HG02623 (cell line): ENCODE measurements around the gene ART1.
A peak's percentile ranks its signal among the peaks of the same experiment; 100 is the strongest.
"Not testable (repeated sequence)": the region's sequence is repeated elsewhere in the genome, so short reads cannot be mapped to it uniquely, and the experiment has no call there.

Experiments
- ATAC-seq: cut with Tn5 transposase; IDR thresholded peaks from one replicate; pipeline ENCODE4 v1.9.1; 2021; ENCODE audit warnings: moderate library complexity; ENCODE audit not compliant: unreplicated experiment

ART1 gene

GRCh38 chr11:3644817-3645235 is at the start of gene ART1:
TSS of gene ART1 (plus strand) at chr11:3645128. CDS start at chr11:3659214, 14,086 bp downstream.
- no peak for ATAC-seq

DNA sequence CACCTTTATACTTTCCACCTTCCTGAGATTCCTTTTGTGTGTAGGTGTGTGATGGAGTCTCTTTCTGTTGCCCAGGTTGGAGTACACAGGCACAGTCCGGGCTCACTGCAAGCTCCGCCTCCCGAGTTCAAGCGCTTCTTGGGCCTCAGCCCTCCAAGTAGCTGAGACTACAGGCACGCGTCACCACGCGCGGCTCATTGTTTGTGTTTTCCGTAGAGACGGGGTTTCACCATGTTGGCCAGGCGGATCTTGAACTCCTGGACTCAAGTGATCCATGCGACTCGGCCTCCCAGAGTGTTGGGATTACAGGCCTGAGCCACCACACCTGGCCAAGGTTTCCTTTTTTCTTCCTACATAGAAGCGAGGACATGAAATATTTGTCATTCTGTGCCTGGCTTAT is 47.2 kb upstream of the ART1 start:
- not testable (repeated sequence) for ATAC-seq

DNA sequence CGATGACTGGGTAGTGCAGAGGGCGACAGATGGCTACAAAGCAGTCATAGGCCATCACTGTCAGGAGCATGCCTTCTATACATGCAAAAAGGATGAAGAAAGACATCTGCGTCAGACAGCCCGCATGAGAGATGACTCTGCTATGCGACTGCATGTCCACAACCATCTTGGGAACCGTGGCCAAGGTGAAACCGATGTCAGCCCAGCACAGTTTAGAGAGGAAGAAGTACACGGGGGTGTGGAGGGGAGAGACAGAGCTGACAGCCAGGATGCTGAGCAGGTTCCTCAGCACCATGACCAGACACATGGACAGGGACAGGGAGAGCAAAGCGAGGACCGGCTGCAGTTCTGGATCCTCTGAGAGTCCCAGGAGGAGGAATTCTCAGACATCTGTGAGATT is 44.7 kb upstream of the ART1 start:
- ATAC-seq, result not testable (repeated sequence)

DNA sequence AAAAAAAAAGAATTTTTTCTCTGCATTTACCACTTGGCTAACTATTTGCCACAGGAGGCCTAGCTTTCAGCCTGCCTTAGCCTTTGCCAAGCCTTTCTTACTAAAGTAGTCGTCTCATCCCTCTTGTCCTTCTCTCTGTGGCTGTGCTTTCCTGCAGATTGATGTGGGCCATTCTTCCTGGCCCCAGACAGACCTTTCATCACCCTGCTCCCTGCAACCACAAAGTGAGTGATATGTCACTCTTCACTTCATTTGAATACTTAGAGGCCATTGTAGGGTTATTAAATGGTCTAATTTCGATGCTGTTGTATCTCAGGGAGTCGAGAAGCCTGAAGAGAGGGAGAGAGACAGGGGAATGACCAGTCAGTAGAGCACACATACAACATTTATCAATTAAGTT is 40.8 kb upstream of the ART1 start:
- ATAC-seq, result no peak

GRCh38 chr11:3605283-3605662 is 39.7 kb upstream of the ART1 start:
- ATAC-seq, result no peak

DNA sequence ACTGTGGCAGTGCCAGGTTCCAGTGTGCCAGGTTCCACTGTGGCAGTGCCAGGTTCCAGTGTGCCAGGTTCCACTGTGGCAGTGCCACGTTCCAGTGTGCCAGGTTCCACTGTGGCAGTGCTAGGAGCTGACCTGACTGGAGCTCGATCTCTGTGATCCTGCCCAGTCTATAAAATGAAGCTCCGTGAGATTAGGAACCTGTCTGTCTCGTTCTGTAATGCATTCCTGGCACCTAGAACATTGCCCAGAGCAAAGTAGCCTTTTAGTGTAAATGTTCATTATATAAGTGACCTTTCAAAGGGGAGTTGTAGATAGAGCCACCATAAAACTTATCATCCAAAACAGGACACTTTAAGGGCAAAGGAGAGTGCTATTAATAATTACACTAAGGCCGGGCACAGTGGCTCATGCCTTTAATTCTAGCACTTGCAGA is 39.1 kb upstream of the ART1 start:
- ATAC-seq, result no peak

DNA sequence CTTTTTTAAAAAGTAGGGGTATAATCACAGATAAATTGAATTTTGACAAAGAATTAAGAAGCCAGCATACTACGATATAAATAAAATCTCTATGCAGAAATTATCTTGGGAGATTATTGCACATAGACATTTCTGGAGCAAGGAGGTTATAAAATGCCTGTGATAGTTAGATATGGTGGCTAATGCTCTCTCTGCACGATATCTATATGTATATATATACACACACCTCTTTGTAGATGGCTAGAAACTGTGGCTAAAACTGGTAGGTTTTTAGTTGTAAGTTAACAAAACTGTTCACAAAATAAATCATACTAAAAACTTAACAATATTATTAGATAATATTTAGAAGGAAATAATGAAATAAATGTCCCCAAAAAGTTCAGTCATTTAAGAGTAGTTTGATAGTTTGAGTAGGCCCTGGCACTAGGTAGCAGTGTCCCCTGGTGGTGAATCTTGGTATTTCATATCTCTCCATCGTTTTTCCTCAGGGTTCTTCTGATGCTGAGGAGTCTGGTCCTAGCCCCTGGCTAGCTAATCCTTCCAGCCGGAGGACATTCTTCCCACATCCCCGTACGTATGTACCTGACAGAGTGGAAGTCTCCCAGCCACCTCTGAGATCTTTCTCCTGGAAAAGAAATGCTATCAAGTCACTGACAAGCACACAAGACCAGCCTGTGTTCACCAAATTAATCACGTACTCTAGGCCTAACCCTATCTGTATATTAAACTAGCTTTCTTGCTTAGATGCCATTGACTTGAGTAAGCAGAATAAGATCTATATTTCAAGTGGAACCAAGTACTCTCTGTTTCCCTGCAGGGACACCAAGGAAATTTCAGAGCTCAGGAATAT is 35.3 kb upstream of the ART1 start:
- ATAC-seq, result no peak

GRCh38 chr11:3610846-3611245 is 34.1 kb upstream of the ART1 start:
- no peak for ATAC-seq

GRCh38 chr11:3611976-3612678 is 32.8 kb upstream of the ART1 start:
- no peak for ATAC-seq

DNA sequence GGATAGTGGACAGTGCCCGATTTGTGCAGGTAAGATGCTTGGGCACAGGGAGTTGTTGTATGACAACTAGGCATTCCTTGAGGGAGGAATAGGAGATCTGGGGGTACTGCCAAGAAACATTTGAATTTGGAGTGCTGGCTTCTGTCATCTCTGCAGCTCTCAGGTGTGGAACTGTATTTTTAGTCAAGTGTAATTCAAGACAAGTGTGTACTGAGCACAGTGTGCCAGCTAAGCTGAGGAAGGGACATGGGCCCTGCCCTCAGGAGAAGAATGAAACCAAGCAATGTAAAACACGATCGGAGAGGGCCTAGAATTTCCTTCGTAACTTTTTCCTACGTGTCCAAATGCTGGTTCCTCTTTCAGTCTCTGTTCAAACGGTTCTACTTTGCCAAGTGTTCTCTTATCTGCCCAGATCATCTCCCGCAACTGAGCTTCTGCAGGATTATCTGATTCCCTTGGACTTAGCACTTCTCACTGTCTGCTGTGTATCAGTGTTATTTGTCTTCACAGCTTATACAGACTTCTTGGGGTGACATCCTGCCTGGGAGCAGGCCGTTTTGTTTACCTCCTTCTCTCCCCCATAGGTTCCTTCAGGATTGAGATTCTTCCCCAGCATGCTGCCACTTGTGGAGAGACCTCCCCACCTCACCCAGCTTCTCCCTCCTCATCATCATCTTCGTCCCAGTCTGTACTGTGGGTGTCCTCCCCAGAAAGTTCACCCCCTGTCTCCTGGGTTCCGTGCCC is 30.8 kb upstream of the ART1 start:
- ATAC-seq, result no peak

DNA sequence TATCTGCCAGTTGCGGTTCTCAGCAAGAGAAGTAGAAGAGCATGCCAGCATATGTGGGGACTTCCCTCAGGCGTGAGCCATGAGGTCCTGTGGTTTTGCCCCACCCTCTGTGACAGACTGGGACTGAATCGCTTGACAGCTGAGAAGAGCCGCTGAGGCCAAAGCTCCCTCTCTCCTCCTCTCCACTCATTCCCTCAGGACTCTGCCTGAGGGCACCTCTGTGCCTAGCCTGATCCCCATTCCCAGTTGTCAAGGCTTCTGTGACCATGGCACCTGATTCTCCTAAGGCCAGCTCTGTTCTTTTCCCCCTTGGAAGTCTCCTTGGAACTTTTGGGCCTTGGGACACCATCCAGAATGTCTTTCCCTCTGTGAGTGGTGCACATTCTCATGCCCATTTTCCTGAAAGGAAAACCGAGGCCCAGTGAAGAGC is 30.2 kb upstream of the ART1 start:
- ATAC-seq, result peak; percentile 60

DNA sequence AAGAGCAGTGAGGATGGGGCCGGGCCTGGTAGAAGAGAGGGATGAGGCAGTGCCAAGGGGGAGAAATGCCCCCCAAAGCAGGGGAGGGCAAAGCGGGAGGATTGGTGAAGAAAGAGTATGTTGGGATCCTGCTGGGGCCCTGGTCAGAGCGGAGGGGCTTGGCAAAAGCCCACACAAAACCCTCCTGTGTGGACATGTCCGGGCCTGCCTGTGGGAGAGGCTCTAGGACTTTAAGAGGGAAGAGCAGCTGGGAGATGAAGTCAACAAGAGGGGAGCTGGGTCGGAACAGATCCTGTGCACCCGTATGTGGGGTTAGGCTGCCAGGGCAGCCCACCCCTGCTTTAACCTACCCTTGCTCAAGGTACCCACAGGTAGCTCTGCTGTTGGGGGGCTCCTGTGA is 28.9 kb upstream of the ART1 start:
- no peak for ATAC-seq

- ATAC-seq, result no peak
Observed at GRCh38 chr11:3616721-3617460, 28.0 kb upstream of the ART1 start.

DNA sequence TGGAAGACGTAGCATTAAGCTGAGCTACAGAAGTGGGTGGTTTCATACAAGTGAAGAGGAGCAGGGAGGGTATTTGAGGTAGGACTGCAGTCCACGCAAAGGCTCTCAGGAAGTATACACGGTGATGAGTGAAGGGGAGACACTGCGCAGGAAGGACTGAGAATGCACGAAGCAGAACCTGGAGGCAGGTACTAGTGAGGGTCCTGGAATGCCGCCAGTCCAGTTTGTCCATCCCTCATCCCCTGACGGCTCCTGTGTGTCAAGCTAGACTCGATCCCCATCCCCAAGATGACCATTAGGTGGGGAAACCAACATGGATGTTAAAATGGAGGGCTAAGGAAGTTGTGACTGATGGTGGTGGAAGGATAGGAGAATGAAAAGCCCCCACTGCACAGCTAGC is 26.9 kb upstream of the ART1 start:
- ATAC-seq, result no peak

GRCh38 chr11:3622521-3622920 is 22.4 kb upstream of the ART1 start:
- ATAC-seq, result no peak

GRCh38 chr11:3623121-3623520 is 21.8 kb upstream of the ART1 start:
- ATAC-seq, result no peak

GRCh38 chr11:3623767-3624458 is 21.0 kb upstream of the ART1 start:
- ATAC-seq, result no peak

DNA sequence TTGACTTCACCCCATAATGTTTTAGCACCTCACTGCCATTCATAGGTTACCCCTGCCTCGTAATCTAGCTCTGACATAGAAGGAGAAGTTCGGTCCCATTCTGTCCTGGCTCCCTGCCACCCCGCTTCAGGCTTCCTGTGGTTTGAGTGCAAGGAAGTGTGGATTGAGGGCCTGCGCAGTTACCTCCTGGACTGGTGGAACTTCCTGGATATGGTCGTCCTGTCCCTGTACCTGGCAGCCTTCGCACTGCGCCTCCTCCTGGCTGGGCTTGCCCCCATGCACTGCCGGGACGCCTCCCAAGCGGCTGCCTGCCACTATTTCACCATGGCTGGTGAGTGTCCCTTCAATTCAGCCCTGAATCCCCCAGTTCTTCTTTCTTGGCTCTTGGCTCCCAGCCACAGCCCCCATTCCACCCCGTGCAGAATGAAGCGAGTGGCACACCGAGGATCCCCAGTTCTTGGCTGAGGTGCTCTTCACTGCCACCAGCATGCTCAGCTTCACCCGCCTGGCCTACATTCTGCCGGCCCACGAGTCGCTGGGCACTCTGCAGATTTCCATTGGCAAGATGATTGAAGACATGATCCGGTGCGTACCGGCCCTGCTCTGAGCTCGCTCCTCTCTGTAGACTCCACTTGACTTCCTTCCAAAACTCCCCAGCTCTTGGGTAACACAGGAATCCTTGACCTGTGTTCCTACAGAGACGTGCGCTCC is 18.5 kb upstream of the ART1 start:
- no peak for ATAC-seq

- ATAC-seq, result no peak
Observed at GRCh38 chr11:3627291-3627690, 17.6 kb upstream of the ART1 start.

GRCh38 chr11:3631331-3631730 is 13.6 kb upstream of the ART1 start:
- no peak for ATAC-seq
